ENCODE results near the gene ELAVL3.

DNA sequence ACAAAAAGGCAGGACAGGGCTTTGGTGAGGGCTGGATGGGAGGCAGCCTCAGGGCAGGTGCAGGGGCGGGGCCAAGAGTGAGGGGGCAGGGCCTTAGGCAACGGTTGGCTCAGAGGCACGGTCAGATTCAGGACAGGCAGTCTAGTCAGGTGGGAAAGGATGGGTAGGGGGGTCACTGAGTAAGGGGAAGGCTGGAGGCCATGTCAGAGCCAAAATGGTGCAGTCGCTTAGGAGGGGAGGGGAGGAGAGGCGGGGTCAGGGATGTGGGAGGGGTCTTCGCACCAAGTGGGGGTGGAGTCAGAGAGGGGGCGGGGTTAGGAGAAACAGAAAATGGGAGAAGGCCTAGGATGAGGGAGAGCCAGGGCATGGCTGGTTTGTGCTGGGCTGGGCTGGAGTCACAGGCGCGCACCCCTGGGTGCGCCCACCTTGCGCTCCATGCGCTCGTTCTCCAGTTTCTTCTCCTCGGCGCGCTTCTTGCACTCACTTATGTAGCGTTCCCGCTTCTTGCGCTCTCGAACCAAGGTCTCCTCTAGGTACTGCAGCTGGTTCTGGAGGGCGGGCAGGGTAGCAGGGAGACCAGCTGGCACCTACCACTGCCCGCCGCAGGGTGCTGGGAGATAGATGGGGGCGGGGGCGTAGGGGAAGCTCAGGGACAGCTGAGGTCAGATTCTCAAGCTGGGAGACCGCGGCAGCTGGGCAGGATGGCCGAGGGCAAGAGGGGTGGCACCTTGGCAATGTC lies 55.0 kb downstream of the ELAVL3 start:
- TF ChIP-seq POLR2AphosphoS5 (IDR thresholded peaks at IDR 0.05; ENCODE audit: low read depth, low read length) = no peak
- no peak for TF ChIP-seq POLR2A (IDR thresholded peaks at IDR 0.05; ENCODE audit: low read depth, low read length)
- no peak for TF ChIP-seq SPI1 (IDR thresholded peaks at IDR 0.05; ENCODE audit: low read depth, low read length)
- no peak for TF ChIP-seq PAX5 (IDR thresholded peaks at IDR 0.05; ENCODE audit: insufficient read depth, low read length, severe bottlenecking)

All from GM12891 (cell line).